Urinary bladder (tissue), 4 donors: ENCODE measurements around the gene ADIRF. TPM values are rescaled to one million over a fixed set of nuclear protein-coding genes. Genes with fewer than 3 reads are reported as not detected.

ENCODE experiments used
- DNase-seq: peaks from one replicate; pipeline ENCODE4 v3.0.0-alpha.2; 2015; ENCODE audit errors: extremely low spot score
- H3K27ac ChIP-seq: one replicate; pipeline ENCODE4 v1.5.1; 2013; ENCODE audit warnings: low read depth, mild to moderate bottlenecking, moderate library complexity
- H3K36me3 ChIP-seq: one replicate; pipeline ENCODE4 v1.6.1; 2013; ENCODE audit warnings: mild to moderate bottlenecking, moderate library complexity; ENCODE audit not compliant: insufficient read depth
- H3K4me1 ChIP-seq: one replicate; pipeline ENCODE4 v1.6.1; 2013; ENCODE audit warnings: mild to moderate bottlenecking, moderate library complexity; ENCODE audit not compliant: insufficient read depth
- H3K4me3 ChIP-seq: one replicate; pipeline ENCODE4 v1.5.1; 2013; ENCODE audit warnings: low read depth, low read length
- WGBS: extraction: QIAGEN DNeasy Blood & Tissue Kit; methylation state at CpG from one replicate; pipeline ENCODE4 v1.1.7; 2013; 5-methylcytosine and 5-hydroxymethylcytosine counted together
- polyA plus RNA-seq: library from polyadenylated mRNA; stranded (reverse); fragments of 200-250 nt; gene quantifications from one replicate; pipeline ENCODE4 v1.2.3, GENCODE V29; 2013
- total RNA-seq: library from RNA; depleted of rRNA; stranded (reverse); fragments of >200 nt; gene quantifications from one replicate; pipeline ENCODE4 v1.2.3, GENCODE V29; 2014
- donor health status: healthy with polysubstance abuse.
- donor health status: healthy.

Gene ADIRF
- total and polyA plus RNA-seq, 2 donors = 112 to 404 TPM

DNA sequence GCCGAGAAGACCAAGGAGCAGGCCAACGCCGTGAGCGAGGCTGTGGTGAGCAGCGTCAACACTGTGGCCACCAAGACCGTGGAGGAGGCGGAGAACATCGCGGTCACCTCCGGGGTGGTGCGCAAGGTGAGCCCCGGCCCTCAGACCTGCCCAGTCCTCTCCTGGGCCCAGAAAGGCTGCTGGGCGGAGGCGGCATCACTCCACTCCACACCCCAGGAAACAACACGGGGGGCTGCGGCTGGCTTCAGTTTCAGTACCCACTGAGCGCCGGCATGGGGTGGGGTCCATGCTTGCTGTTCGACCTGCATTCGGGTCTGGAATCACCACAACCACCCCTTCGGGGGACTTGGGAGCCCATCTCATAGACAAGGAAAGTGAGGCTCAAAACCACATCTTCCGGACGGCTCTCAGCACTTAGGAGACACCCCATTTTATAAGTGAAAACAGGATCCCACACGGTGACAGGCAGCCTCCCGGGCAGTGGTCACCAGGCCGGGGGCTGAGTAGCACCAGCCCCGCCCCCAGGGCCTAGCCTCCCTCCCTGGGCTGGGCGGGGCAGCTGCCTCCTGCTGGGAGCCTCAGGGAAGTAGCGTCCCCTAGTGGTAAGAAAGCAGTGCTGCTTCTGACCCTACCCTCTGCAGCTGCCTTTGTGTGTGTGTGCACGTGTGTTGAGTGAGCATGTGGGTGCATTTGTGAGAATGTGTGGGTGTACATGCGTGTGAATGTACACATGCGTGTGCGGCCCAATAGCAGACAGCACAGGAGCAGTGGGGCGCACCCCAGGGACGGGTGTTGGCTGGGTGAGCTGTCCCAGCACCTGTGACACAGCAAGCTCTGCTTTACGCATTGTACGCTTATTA, 8.0 kb upstream of the ADIRF start:
- Histone ChIP-seq H3K36me3 (no peaks in the 10 kb centered on the region), H3K27ac (peak overlapping the region; percentile 80), H3K4me3 (no peak overlapping the region), H3K4me1 (no peaks in the 10 kb centered on the region)
- WGBS = 74% methylated on average over 37 of the region's 37 CpGs
- DNase-seq = no peak

DNA sequence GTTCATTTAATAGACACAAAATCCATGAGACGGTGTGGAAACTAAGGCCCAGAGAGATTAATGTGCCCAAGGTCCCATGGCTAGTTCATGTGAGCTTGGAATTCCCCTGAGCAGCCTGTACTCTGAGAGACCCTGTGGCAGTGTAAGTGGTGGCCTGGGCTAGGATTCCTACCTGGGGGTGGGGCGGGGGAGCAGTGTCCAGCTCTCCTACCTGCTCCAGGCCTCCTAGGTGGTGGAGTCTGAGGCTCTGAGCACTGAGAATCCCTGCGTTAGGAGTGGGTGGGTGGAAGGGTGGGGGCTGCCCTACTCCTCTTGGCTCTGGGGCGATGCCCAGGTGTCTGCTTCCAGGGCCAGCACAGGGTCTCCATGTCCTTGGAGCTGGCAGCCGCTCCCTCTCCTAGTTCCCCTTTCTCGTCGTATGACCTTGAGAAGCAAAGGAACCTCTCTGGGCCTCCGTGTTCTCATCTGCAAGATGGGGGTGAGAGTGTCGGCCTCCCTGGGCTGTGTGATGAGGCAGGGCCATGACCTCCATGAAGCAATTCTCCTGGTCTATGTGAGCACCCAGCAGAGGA, 7.3 kb upstream of the ADIRF start:
- no peak for DNase-seq
- Histone ChIP-seq H3K4me1 (no peaks in the 10 kb centered on the region), H3K36me3 (no peaks in the 10 kb centered on the region), H3K4me3 (no peak overlapping the region), H3K27ac (no peak overlapping the region)
- 85% methylated on average over 9 of the region's 9 CpGs for WGBS

GRCh38 chr10:86961481-86962091, 6.7 kb upstream of the ADIRF start:
- Histone ChIP-seq H3K4me1 (no peaks in the 10 kb centered on the region), H3K4me3 (no peak overlapping the region), H3K36me3 (no peaks in the 10 kb centered on the region), H3K27ac (no peak overlapping the region)
- WGBS = 93% methylated on average over 12 of the region's 12 CpGs
- no peak for DNase-seq

- no peaks in the 10 kb centered on the region for H3K4me1 ChIP-seq
- H3K4me3 ChIP-seq = no peak overlapping the region
- WGBS = 92% methylated on average over 7 of the region's 7 CpGs
- H3K36me3 ChIP-seq = no peaks in the 10 kb centered on the region
- no peak for DNase-seq
- H3K27ac ChIP-seq = peak overlapping the region; percentile 29
Measured at GRCh38 chr10:86962136-86962980, 5.9 kb upstream of the ADIRF start.

DNA sequence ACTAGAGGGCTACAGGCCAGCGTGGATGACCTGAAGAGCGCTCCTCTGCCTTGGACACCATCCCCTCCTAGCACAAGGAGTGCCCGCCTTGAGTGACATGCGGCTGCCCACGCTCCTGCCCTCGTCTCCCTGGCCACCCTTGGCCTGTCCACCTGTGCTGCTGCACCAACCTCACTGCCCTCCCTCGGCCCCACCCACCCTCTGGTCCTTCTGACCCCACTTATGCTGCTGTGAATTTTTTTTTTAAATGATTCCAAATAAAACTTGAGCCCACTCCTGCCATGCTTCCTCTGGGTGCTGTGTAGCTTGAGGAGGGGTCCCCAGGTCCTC, 5.3 kb upstream of the ADIRF start:
- Histone ChIP-seq H3K36me3 (no peaks in the 10 kb centered on the region), H3K4me1 (no peaks in the 10 kb centered on the region), H3K27ac (no peak overlapping the region), H3K4me3 (no peak overlapping the region)
- no peak for DNase-seq
- WGBS = 98% methylated on average over 7 of the region's 7 CpGs

DNA sequence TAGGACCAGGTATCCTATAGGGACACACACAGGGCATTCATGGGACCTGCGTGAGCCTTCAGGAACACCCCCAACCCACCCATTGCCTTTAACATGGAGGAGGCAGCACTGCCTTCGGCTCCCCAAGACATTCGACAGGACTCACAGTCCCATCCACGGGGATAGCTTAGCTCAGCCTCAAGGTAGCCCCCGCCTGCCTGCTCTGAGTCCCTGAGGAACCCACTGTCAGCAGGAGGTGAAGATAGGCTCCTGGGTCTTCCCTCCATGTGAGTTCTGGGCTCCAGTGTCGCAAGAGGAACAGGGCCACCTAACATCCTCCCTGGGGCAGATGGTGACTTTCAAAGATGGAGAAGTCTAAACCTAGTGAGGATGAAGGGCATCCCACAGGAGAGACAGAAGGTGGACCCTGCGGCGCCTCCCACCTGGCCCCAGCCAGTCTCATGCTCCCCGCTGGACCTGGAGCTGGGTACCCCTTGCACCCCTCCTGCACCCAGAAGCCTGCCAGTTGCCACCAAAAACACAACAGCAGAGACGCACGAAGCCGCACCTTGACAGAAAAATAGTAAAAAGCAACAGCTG, 4.9 kb upstream of the ADIRF start:
- DNase-seq = no peak
- WGBS = 93% methylated on average over 12 of the region's 12 CpGs
- no peak overlapping the region for H3K4me3 ChIP-seq
- no peak overlapping the region for H3K27ac ChIP-seq
- no peaks in the 10 kb centered on the region for H3K36me3 ChIP-seq
- H3K4me1 ChIP-seq = no peaks in the 10 kb centered on the region

DNA sequence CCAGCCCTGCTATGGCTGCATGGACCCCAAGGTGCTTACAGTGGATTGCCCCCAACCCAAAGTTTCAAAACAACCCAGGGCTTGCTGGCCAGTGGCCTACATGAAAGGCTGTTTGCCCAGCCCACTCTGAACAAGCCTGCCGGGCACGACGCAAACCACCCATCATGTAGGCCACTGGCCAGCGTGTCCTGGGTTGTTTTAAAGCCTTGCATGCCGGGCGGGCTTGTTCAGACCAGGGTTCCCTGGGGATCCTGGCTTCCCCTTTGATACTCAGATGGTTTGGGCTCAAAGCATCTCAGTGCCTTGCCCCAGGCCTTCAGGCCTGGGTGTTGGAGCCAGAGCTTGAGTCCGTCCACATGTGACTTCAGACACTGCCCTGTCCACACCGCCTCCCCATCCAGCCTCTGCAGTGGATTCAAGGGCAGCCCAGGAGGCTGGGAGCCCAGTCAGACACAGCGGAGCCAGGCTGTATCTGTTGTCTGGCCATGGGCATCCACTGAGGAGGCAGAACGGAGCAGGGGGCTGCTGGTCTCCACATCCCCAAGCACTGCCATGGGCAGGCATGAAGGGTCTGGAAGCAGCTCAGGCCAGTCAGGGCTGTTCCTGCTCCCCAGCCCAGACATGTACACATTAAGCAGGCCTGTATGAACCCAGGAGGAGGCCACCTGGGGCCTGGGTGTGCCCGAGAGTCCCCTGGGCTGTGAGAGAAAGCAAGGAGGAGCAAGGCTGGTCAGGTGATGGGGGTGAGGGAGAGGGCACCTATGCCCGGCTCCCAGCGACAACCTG, 4.0 kb upstream of the ADIRF start:
- Histone ChIP-seq H3K4me1 (no peaks in the 10 kb centered on the region), H3K27ac (peak overlapping the region; percentile 63), H3K36me3 (no peaks in the 10 kb centered on the region), H3K4me3 (no peak overlapping the region)
- 82% methylated on average over 13 of the region's 13 CpGs for WGBS
- DNase-seq = no peak

GRCh38 chr10:86964847-86965190, 3.5 kb upstream of the ADIRF start:
- no peak overlapping the region for H3K27ac ChIP-seq
- no peaks in the 10 kb centered on the region for H3K36me3 ChIP-seq
- 70% methylated on average over 2 of the region's 2 CpGs for whole genome bisulfite sequencing
- H3K4me3 ChIP-seq = no peak overlapping the region
- no peaks in the 10 kb centered on the region for H3K4me1 ChIP-seq
- DNase-seq = no peak

DNA sequence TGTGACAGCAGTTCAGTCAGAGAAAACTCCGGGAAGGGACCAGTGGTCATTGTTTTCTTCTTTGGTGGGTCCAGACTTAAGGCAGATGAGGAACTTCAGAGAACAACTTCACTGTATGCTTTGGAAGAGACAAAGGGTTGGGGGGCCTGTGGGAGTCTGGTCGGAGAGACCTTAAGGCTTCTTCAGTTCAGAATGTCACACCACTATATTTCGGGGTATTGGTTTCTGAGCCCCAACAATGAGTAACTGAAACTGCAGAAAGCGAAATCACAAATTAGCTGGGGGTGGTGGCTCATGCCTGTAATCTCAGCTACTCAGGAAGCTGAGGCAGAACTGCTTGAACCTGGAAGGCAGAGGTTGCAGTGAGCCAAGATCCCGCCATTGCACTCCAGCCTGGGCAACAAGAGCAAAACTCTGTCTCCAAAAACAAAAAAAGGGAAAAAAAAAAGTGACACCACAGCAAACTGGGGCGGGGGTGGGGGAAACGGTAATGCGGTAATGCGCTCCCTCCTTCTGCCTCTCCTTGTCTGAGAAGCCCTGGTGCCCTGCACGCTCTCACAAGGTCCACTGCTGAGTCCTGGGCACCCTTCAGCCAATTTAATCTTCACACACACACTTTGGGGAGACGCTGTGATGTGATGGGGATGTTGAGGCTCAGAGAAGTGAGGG, 2.2 kb upstream of the ADIRF start:
- no peak overlapping the region for H3K4me3 ChIP-seq
- whole genome bisulfite sequencing = 47% methylated on average over 11 of the region's 11 CpGs
- no peaks in the 10 kb centered on the region for H3K4me1 ChIP-seq
- no peak for DNase-seq
- no peaks in the 10 kb centered on the region for H3K36me3 ChIP-seq
- H3K27ac ChIP-seq = no peak overlapping the region

- Histone ChIP-seq H3K27ac (peak overlapping the region; percentile 96), H3K36me3 (no peaks in the 10 kb centered on the region), H3K4me3 (no peak overlapping the region), H3K4me1 (no peaks in the 10 kb centered on the region)
- no peak for DNase-seq
- 78% methylated on average over 7 of the region's 7 CpGs for WGBS
Measured at GRCh38 chr10:86967481-86967941, 771 bp upstream of the ADIRF start.

- no peaks in the 10 kb centered on the region for H3K4me1 ChIP-seq
Measured at GRCh38 chr10:86968994-86969355, 693 bp downstream of the ADIRF start.

GRCh38 chr10:86969421-86970041, 1.2 kb downstream of the ADIRF start:
- Histone ChIP-seq H3K36me3 (no peaks in the 10 kb centered on the region), H3K27ac (peak overlapping the region; percentile 96), H3K4me3 (peak overlapping the region; percentile 59), H3K4me1 (no peaks in the 10 kb centered on the region)
- no peak for DNase-seq
- 38% methylated on average over 8 of the region's 8 CpGs for WGBS

More at GRCh38 chr10:86968994-86969355, 693 bp downstream of the ADIRF start:
- 48% methylated on average over 9 of the region's 9 CpGs for WGBS
- no peak for DNase-seq
- H3K36me3 ChIP-seq = no peaks in the 10 kb centered on the region
- peak overlapping the region; percentile 59 for H3K4me3 ChIP-seq
- peak overlapping the region; percentile 96 for H3K27ac ChIP-seq
